ENCODE measurements around the gene TRIM66.

DNA sequence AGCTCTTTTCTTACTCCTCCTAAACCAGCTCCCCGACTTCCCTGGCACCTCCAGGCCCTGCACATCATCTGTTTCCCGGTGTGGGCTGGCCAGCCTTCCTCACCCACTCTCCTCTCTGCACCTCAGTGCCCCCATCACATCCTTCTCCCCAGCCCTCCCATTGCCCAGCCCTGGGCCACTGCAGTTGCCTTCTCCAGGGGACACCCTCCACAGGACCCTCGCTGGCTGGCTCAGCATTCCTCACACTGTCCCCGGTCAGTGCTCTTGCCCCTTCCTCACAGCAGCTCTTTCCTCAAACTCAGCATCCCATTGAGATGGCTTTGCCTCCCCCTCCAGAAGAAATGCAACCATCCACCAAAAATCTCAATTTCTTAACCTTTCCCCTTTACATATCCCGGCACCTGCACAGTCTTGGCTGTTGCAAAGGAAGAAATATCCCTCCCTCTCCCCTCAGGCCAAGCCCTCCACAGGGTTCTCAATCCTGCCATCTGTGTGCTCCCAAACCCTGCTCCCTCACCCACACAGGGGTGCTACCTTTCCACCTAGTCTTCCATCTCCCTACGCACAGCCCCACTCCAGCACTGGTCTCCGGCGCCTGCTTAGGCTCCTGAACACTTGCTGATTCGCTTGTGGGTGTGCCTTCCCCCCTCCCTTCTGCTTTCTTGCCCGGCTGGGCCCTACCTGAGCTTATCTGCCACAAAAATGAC, 19.6 kb upstream of the TRIM66 start:
- TF ChIP-seq SIN3A (conservative IDR thresholded peaks at IDR 0.05 in 1 of 2, IDR thresholded peaks at IDR 0.05 in 1 of 2; ENCODE audit: low read depth in 1 of 2, low read length in 2 of 2) (no peak), JUND (IDR thresholded peaks at IDR 0.05; ENCODE audit: low read length) (no peak), POLR2A (IDR thresholded peaks at IDR 0.05; ENCODE audit: control extremely low read depth in 1 of 2, low read depth in 2 of 2, low read length in 2 of 2) (no peak), CBX8 (IDR thresholded peaks at IDR 0.05; ENCODE audit: borderline replicate concordance, low read depth, low read length) (no peak), BRCA1 (IDR thresholded peaks at IDR 0.05; ENCODE audit: low read depth, low read length) (no peak), BCL11A (IDR thresholded peaks at IDR 0.05; ENCODE audit: low read depth in 2 of 2, low read length in 2 of 2) (no peak)
- TF ChIP-seq, protein P1, sequence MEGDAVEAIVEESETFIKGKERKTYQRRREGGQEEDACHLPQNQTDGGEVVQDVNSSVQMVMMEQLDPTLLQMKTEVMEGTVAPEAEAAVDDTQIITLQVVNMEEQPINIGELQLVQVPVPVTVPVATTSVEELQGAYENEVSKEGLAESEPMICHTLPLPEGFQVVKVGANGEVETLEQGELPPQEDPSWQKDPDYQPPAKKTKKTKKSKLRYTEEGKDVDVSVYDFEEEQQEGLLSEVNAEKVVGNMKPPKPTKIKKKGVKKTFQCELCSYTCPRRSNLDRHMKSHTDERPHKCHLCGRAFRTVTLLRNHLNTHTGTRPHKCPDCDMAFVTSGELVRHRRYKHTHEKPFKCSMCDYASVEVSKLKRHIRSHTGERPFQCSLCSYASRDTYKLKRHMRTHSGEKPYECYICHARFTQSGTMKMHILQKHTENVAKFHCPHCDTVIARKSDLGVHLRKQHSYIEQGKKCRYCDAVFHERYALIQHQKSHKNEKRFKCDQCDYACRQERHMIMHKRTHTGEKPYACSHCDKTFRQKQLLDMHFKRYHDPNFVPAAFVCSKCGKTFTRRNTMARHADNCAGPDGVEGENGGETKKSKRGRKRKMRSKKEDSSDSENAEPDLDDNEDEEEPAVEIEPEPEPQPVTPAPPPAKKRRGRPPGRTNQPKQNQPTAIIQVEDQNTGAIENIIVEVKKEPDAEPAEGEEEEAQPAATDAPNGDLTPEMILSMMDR (IDR thresholded peaks at IDR 0.05; ENCODE audit: control extremely low read depth in 1 of 3, insufficient read depth in 1 of 3, low read depth in 1 of 3, low read length in 3 of 3) = no peak
- TF ChIP-seq, protein P2, sequence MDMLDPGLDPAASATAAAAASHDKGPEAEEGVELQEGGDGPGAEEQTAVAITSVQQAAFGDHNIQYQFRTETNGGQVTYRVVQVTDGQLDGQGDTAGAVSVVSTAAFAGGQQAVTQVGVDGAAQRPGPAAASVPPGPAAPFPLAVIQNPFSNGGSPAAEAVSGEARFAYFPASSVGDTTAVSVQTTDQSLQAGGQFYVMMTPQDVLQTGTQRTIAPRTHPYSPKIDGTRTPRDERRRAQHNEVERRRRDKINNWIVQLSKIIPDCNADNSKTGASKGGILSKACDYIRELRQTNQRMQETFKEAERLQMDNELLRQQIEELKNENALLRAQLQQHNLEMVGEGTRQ (IDR thresholded peaks at IDR 0.05; ENCODE audit: low read length) = no peak
